Measurements from ENCODE around the gene BCKDHA. TPM values are rescaled to one million over a fixed set of nuclear protein-coding genes. Genes with fewer than 3 reads are reported as not detected.
"Not testable (repeated sequence)": the region's sequence is repeated elsewhere in the genome, so short reads cannot be mapped to it uniquely, and the experiment has no call there.

BCKDHA gene
- total and polyA plus RNA-seq, 9 donors, result 3.8 to 43.8 (median 19.0) TPM

DNA sequence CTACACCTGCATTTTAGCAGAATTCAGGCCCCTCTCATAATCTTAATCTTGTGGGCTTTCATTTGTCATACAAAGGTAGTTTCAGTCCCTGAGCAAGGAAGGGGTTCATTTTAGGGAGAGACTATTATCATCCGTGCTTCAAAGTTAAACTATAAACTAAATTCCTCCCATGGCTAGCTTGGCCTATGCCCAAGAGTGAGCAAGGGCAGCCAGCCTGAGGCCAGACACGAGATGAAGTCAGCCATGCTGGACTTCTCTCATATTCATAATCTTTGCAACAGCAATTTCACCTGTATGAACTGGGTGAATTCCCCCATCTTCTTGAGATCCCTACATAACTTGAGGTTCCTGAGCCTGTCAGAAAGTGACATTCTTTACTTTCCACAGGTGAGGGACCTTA lies 58.3 kb downstream of the BCKDHA start:
- WGBS, 3 donors, result 0 to 3% (median 2%) methylated on average over 2 of the region's 2 CpGs
- Histone ChIP-seq H3K36me3 (no peaks in the 10 kb centered on the region), H3K27ac (no peak overlapping the region), H3K9me3 (no peaks in the 10 kb centered on the region), H3K27me3 (no peaks in the 10 kb centered on the region), H3K4me1 (ENCODE audit: insufficient read depth) (peaks cover 4% of the 10 kb centered on the region), H3K4me3 (no peak overlapping the region)
- DNase-seq, result no peak
- no peak for TF ChIP-seq CTCF (IDR thresholded peaks at IDR 0.05)
- no peak for TF ChIP-seq EP300 (IDR thresholded peaks at IDR 0.05)
- no peak for TF ChIP-seq POLR2A (IDR thresholded peaks at IDR 0.05)
- intact Hi-C loops (cut with DNase I), result loop anchor here in 2 of 4 donors (10.0 kb wide), 2 partner anchors 99 to 119 kb away; partner anchors contain the start of gene CEACAM21 (in 1 of the 2)

- H3K27me3 ChIP-seq, result no peaks in the 10 kb centered on the region
- H3K9me3 ChIP-seq, result no peaks in the 10 kb centered on the region
- H3K27ac ChIP-seq, result peak overlapping the region in 1 of 2 donors; percentile 4
- H3K4me1 ChIP-seq (ENCODE audit: insufficient read depth), result peaks cover 4% of the 10 kb centered on the region
- H3K36me3 ChIP-seq, result no peaks in the 10 kb centered on the region
- intact Hi-C loops (cut with DNase I), result loop anchor here in 2 of 4 donors (10.0 kb wide), 2 partner anchors 98 to 118 kb away; partner anchors contain the start of gene CEACAM21 (in 1 of the 2)
- DNase-seq, result no peak
- 3 to 6% (median 3%) methylated on average over 7 of the region's 7 CpGs for WGBS, 3 donors
- H3K4me3 ChIP-seq, result no peak overlapping the region
- TF ChIP-seq POLR2A (IDR thresholded peaks at IDR 0.05) (no peak), CTCF (IDR thresholded peaks at IDR 0.05) (no peak), EP300 (IDR thresholded peaks at IDR 0.05) (no peak)
Observed at GRCh38 chr19:41456342-41456918, 58.8 kb downstream of the BCKDHA start.

DNA sequence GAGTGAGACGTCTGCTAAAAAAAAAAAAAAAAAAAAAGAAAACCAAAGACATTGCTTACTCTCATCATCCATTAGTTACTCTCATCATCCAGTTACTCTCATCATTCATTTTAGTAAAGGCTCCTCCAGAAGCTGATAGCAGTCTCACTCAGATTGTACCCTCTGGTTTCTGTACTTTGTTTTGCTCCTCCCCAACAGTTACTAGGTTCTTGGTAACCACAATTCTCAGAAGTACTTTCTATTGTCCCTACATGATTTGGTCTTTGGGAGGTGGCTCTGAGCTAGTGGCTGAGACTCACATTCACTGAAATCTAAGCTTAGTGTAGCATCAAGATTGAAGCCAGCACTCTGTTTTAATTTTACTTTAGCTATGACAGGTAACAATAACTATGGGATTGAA lies 59.6 kb downstream of the BCKDHA start:
- Histone ChIP-seq H3K27ac (no peak overlapping the region), H3K27me3 (no peaks in the 10 kb centered on the region), H3K36me3 (no peaks in the 10 kb centered on the region), H3K4me1 (ENCODE audit: insufficient read depth) (peaks cover 4% of the 10 kb centered on the region), H3K4me3 (no peak overlapping the region), H3K9me3 (no peaks in the 10 kb centered on the region)
- DNase-seq, result no peak
- TF ChIP-seq EP300 (IDR thresholded peaks at IDR 0.05) (no peak), CTCF (IDR thresholded peaks at IDR 0.05) (no peak), POLR2A (IDR thresholded peaks at IDR 0.05) (no peak)
- intact Hi-C loops (cut with DNase I), result loop anchor here in 2 of 4 donors (10.0 kb wide), 2 partner anchors 98 to 118 kb away; partner anchors contain the start of gene CEACAM21 (in 1 of the 2)
- WGBS, 3 donors, result 13 to 21% (median 19%) methylated on average over 1 of the region's 1 CpG

- no peak for TF ChIP-seq EP300 (IDR thresholded peaks at IDR 0.05)
- no peak for TF ChIP-seq POLR2A (IDR thresholded peaks at IDR 0.05)
- no peak for TF ChIP-seq CTCF (IDR thresholded peaks at IDR 0.05)
- DNase-seq, result no peak
- Histone ChIP-seq H3K27me3 (no peaks in the 10 kb centered on the region), H3K9me3 (no peaks in the 10 kb centered on the region), H3K4me1 (ENCODE audit: insufficient read depth) (no peaks in the 10 kb centered on the region), H3K36me3 (no peaks in the 10 kb centered on the region), H3K27ac (no peak overlapping the region), H3K4me3 (no peak overlapping the region)
- WGBS, 3 donors, result 61 to 64% (median 63%) methylated on average over 6 of the region's 6 CpGs
- intact Hi-C loops (cut with DNase I), result no loop called here
Observed at GRCh38 chr19:41462497-41462896, 64.9 kb downstream of the BCKDHA start.

GRCh38 chr19:41463257-41464256 lies 65.9 kb downstream of the BCKDHA start:
- H3K27me3 ChIP-seq; H3K4me1 ChIP-seq (ENCODE audit: insufficient read depth); H3K4me3 ChIP-seq; H3K9me3 ChIP-seq; H3K27ac ChIP-seq; DNase-seq; H3K36me3 ChIP-seq; intact Hi-C loops (cut with DNase I): not testable (repeated sequence)
- 80 to 82% (median 81%) methylated on average over 22 of the region's 22 CpGs for WGBS, 3 donors
